GM21723 (cell line): ENCODE data around the gene TDRKH.
"Not testable (repeated sequence)": the region's sequence is repeated elsewhere in the genome, so short reads cannot be mapped to it uniquely, and the experiment has no call there.

Source experiments
- ATAC-seq: cut with Tn5 transposase; IDR thresholded peaks from one replicate; pipeline ENCODE4 v1.9.1; 2021; ENCODE audit warnings: mild to moderate bottlenecking, moderate library complexity; ENCODE audit not compliant: unreplicated experiment

TDRKH gene

DNA sequence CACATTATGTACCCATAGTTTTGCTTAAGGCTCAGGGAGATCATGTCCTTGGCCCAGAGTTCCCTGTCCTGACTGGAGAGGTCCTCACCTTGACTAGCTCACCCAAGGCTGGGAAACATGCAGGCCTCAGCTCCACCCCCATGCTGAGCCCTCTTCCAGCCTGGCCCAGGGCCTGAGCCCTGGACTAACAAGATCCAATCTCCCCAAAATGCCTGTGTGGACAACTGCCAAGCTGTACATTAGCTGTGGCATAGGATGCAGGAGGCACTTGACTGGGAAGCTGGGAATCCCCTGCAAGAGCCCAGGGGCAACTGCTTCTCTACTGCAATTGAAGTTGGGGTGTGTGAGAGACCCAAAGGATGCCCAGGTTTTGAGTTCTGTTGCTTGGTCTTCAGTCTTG lies 12.9 kb upstream of the TDRKH start:
- no peak for ATAC-seq

- ATAC-seq = no peak
Observed at GRCh38 chr1:151802372-151802771, 12.1 kb upstream of the TDRKH start.

DNA sequence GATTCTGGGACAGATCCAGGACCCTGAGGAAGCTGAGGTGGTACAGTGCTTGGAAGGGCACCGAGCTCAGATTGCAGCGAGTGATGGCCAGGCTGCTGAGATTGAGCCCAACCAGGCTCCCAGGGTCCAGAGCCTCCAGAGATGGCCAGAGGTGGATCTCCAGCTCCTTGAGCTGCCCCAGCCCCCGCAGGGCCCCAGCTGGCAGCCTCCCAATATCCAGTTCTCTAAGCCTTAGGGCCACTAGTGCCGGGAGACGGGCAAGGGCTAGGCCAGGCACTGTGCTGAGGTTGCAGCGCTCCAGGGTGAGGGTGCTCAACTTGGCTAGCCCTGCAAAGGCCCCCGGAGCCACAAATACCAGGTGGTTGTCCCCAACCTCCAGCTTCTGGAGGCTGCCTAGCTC lies 11.5 kb upstream of the TDRKH start:
- no peak for ATAC-seq

DNA sequence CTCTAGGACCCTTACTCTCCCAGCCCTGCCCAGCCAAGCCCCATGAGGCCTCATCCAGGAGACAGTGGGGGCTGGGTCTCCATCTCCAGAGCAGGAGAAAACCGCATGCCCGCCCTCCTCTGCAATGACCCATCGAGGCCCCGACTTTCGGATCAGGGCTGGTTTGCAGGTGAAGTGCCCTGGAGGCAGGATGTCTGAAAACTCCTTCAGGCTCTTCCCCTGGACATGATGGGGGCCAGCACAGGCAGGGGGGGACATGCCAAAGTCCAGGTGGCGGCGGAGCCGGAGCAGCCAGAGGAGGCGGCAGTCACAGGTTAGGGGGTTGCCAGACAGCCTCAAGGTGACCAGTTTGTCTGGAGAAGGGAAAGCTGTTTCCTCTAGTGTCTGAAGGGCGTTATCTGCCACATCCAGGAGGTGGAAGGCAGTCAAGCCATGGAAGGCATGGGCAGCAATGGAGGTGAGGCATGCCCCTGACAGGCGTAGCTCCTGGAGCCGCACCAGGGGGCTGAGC lies 11.1 kb upstream of the TDRKH start:
- no peak for ATAC-seq

DNA sequence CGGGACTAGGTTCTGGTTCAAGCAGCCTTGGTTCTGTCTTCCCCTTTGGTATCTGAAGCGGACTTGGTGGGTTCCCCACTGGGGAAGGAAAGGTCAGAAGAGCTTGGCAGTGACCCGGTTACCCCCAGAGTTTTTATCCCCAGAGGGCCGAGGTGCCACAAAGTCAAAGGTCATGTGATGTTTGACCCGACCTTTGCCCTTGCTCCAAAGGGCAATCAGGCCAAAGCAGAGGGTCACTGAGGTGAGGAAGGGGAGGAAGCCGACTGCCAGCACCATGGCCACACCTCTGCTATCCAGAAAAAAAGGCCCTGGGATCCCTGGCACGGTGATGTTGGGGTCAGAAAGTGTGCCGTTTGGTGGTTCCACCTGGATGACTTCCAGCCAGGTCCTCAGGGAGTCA lies 10.5 kb upstream of the TDRKH start:
- no peak for ATAC-seq

DNA sequence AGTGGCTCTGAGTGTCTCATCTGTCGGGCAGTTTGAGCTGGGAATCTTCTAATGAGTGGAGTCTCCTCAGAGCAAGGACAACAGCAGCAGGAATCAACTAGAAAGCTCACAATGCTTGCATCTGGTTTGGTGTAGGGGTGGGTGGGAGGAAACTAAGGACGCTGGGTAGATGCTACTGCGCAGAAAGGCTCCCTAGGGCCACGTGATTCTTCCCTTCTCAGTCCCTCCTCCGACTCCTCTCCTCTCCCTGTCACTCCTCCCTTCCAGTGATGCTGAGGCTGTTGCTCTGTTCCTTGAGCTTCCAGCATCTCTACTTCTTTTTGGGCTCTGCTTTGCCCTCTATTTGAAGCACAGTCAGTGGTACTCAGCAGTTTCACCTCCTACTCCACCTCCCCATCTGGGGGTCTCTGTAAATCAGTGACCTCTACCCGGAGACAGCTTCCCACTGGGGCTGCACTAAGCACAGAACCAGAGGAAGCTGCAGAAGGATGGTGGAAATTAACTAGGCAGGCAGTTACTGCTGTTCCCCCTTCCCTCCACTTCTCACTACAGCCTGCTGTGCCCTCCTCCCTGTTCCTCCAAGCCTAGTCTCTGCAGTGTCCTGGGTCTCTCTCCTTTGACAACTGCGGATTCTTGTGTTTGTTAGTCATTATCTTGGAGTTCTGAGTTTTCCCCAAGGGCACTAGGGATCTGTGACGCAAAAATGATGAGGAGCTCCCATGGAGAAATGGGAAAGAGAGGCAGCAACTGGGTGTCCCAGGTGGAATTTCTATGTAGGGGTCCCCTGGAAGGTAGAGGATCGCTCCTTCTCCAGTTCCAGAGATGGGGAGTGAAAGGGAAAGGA lies 9.1 kb upstream of the TDRKH start:
- no peak for ATAC-seq

DNA sequence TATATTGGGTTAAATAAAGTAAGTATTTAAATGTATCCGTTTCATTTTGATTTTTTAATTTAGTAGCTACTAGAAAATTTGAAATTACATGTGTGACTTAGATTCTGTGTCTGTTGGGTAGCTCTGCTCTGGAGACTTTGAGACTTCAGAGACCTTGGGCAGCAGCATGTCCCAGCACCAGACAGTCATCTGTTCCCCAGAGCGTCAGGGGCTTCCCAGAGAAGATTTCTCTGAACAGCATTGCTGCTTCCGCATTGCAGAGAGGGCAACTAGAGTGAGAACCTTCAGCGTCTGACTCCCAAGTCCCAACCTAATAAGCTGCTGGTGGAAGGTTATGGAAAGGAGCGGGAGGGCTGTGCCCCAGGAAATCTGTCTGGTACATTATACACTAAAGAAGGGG lies 8.3 kb upstream of the TDRKH start:
- no peak for ATAC-seq

GRCh38 chr1:151790940-151791651 lies 796 bp upstream of the TDRKH start:
- ATAC-seq = no peak

DNA sequence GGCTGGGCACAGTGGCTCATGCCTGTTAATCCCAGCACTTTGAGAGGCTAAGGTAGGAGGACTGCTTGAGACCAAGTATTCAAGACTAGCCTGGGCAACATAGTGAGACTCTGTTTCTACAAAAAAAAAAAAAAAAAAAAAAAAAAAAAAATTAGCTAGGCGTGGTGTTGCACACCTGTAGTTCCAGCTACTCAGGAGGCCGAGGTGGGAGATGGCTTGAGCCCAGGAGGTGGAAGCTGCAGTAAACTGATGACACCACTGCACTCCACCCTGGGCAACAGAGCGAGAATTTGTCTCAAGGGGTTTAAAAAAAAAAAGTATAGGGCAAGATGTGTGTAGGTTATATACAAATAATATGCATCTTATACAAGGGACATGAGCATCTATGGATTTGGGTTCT lies 2.6 kb downstream of the TDRKH start:
- no peak for ATAC-seq

DNA sequence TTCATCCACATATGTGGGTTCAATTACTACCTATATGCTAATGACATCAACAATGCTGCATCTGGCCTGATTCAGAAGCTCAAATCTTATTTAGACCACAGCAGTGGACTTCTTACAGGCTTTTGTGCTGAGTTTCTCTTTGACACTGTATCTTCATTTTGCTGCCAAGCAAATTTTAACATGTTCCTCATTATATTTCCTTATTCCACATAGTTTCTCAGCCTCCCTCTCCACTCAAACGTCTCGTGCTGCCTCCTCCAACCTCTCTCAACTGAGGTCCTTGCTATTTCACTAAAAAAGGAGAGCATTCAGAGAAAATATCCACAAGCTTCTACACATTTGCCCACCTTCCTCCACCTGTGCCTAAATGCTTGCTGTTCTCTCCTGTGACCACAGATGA lies 6.5 kb downstream of the TDRKH start:
- ATAC-seq = no peak

DNA sequence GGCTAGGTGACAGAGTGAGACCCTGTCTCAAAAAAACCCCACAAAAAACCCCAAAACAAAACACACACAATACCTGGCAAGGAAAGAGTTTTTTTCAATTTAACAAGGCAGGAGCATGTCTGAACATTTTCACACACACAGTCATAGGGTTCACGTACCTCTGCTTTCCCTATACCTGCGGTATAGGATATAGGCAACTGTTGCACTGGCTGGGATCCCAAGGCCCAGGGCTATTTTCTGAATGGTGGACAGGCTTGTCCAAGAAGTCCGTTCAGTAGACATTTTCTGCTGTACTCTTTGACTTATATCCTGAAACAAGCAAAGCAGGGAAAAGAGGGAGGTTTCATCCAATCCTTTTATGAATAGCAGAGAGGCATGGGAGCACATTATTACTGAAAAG lies 7.6 kb downstream of the TDRKH start:
- ATAC-seq = no peak

DNA sequence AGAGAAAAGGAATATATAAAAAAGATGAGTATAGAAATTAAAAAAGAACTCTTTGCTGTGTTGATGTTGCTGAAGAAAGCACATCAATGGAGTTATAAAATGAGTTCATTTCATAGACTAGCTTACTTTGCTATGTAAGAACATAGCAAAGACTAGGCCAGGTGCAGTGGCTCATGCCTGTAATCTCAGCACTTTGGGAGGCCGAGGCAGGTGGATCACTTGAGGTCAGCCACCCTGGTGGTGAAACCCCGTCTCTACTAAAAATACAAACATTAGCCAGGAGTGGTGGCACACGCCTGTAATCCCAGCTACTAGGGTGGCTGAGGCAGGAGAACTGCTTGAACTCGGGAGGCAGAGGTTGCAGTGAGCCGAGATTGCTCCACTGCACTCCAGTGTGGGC lies 8.3 kb downstream of the TDRKH start:
- not testable (repeated sequence) for ATAC-seq

- ATAC-seq = not testable (repeated sequence)
Observed at GRCh38 chr1:151780736-151781135, 9.6 kb downstream of the TDRKH start.

DNA sequence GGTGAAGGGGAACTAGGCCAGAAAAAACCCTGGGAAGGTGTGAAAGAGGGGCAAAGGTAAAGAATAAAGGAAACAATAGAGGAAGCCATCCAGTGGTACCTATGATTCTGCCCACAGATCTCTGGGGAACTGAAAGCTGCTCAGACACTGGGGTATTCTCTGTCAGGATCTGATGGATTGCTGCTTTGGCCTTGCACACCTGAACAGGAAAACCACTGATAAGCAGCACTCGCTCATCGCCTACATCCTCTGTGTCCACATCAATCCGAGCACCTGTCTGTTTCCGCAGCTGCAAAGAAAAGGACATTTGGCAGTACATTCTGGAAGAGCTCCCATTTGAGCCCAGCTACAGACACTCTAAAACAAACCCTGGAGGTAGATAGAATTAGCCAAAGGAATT lies 10.4 kb downstream of the TDRKH start:
- ATAC-seq = no peak

DNA sequence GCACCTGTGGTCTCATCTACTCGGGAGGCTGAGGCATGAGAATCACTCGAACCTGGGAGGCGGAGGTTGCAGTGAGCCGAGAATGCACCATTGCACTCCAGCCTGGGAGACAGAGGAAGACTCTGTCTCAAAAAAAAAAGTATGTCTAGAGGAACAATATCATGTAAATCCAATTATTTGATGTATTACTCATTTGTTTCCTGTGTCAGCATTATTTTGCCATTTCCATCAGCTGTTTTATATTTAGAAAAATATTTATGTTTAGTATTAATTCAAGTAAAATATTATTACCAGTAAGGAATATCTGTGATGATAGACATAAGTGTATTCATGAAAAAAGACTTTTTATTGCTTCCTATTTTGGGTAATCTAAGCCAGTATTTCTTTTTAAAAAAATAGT lies 13.0 kb downstream of the TDRKH start:
- ATAC-seq = no peak

DNA sequence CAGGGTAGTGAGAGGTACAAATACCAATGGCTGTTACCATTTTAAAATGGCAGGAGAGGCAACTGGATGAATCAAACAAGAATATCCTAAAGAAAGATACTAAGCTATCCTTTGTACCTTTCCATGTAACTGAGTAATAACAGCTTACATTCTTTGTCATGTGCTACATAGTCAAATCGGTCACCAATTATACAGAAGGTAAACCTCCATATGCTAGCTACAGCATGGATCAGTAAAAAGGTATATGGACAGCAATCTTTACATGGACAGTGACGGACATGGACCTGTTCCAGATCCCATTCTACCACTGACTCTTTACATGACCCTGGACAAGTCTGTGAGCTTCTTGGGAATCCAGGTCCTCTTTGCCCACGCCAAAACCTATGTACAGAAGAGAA lies 13.6 kb downstream of the TDRKH start:
- no peak for ATAC-seq

GRCh38 chr1:151775894-151776664 lies 14.2 kb downstream of the TDRKH start:
- no peak for ATAC-seq

DNA sequence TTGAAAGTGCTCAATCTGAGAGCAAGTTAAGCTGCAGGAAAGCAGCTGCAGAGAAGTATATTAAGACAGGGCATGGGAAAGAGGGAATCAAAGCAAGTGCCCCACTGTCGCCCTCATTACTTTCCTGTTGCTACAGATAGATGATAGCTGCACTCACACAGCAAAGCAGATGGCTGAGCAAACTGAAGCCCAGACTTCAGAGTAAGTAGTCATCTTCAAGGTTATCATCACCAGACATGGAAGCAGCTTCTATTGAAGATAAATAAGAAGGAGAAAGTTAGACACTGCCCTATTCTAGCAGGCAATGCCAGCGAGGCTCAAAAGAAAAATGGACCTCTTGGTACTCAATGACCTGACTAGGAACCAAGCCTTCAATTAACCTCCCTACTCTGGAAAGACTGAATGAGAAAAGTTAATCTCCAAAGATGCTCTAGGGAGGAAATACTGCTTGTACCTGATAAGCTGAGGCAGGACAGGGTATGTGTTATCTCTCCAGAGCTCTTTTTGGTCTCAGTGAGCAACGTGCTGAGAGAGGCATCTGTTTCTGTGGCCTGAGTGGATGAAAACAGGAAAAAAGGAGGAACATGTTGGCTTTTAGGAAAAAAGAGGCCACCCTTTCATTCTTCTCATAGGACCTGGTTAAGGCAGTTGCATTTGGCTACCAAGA lies 15.9 kb downstream of the TDRKH start:
- ATAC-seq = no peak

- ATAC-seq = no peak
Observed at GRCh38 chr1:151773702-151774101, 16.6 kb downstream of the TDRKH start.

DNA sequence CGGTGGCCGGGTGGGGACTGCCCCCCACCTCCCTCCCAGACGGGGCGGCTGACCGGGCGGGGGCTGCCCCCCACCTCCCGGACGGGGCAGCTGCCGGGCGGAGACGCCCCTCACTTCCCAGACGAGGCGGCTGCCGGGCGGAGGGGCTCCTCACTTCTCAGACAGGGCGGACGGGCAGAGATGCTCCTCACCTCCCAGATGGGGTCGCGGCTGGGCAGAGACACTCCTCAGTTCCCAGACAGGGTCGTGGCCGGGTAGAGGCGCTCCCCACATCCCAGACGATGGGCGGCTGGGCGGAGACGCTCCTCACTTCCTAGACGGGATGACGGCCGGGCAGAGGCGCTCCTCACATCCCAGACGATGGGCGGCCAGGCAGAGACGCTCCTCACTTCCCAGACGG lies 21.0 kb downstream of the TDRKH start:
- not testable (repeated sequence) for ATAC-seq
